Amniotic stem cell (primary cell): ENCODE data around the gene MTCL1.

Source experiments
- DNase-seq: peaks from one replicate; lab custom pipeline; 2025; lab: John Stamatoyannopoulos, UW

The MTCL1 gene

GRCh38 chr18:8713691-8714090 is 8.3 kb downstream of the MTCL1 start:
- DNase-seq, result no peak

DNA sequence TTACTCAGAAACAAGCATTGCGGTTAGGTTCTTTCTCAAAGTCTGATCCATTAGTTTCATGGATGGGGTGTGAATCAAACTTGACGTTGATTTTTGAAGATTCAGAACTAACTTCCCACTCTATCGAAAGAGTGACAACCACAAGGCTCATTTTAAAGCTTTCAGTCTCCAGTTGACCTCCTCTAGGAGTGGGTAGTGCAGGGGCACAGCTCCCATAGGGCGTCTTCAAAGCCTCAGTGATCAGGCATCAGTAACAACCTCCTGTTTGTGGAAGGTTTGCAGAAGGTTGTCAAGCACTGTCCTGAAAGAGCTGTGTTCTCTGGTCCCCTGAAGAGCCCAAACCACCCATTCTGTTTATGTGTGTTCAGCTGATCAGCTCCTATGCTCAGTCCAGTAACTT is 10.2 kb downstream of the MTCL1 start:
- DNase-seq, result no peak

DNA sequence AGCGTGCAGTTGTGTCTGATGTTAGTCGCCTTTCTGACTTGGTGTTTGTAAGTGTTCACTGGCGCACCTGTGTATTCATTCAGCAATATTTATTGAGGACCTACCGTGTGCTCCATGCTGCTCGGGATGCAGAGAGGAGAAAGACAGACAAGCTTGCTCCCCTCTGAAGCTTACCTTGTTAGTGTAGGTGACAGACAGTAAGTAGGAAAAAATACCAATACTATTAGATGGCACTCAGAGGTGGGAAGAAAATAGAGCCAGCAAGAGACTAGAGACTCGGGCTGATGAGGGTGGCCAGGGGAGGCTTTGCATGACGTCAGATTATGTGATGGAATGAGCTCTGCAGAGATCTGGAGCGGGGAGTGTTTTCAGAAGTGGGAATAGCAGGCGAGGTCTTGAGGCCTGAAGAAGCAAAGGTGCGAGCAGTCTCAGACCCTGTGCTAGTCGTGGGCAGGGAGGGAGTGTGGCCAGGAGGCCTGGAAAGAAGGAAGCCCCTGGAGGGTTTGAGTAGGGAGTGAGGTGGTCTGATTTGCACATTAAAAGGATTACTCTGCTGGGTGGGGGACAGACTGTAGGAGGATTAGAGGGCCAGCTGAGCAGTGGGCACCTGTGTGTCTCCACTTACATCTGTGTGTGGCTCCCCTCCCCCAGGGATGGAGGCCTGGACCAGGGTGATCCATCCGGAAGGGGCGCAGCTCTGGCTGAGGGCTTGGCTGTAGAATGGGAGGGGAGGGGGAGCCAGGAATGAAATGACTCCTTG is 11.8 kb downstream of the MTCL1 start:
- no peak for DNase-seq

- no peak for DNase-seq
Measured at GRCh38 chr18:8718401-8718913, 13.1 kb downstream of the MTCL1 start.

GRCh38 chr18:8719192-8719591 is 13.8 kb downstream of the MTCL1 start:
- DNase-seq, result no peak

DNA sequence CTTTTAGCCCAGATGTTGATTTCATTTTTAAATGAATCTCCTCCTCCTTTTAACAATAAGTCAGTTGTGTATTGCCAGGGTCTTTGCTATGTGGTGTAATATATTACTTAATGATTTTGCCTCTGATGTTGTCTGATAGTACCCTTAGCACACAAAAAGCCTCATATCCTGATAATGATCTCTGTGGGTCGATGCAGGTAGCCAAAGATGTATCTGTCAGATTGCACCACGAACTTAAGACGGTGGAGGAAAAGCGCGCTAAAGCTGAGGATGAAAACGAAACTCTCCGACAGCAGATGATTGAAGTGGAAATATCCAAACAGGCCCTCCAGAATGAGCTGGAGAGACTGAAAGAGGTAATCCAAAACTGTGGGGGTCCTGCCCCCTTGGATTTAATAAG is 14.8 kb downstream of the MTCL1 start:
- no peak for DNase-seq

DNA sequence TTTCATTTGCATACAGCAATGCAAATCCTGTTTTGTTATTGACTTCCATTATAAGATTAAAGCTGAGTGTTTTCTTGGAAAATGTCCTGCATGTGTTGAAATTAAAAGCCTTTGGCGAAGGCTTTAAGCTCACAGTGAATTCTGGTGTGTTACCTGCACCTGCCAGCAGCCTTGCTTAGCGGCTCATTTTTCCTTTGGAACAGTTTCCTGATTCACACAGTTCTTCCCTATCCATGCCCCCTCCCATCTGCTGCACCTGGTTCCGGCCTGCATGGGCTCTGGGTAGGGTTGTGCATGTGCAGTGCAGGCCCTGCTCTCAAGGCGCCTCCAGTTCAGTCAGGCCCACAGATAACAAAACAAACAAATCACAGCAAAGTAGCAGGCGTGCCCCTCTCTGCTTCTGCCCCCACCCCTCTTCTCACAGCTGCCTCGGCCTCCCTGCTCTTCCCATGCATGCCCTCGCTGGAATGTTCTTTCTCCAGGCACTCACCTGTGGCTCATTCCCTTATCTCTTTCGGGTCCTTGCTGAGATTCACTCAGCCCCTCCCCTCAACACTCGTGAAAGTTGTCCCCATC is 15.8 kb downstream of the MTCL1 start:
- DNase-seq, result no peak

DNA sequence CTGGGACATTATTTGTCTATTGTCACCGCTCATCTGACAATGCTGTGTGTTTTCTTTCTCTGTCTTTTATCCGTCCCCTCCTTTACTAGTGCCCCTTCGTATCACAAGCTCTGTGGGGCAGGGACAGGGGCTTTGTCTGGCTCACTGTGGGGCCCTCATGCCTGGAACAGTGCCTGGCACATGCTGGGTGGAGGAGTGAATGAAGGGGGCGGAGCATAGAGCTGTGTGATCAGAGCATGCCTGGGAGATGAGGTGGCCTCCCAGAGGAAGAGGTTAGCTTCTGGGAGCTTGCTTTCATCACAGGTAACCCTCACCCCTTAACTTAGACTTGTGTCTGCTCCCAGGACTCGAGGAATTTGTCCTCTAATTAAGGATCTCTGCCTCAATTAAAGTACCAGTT is 16.4 kb downstream of the MTCL1 start:
- no peak for DNase-seq

DNA sequence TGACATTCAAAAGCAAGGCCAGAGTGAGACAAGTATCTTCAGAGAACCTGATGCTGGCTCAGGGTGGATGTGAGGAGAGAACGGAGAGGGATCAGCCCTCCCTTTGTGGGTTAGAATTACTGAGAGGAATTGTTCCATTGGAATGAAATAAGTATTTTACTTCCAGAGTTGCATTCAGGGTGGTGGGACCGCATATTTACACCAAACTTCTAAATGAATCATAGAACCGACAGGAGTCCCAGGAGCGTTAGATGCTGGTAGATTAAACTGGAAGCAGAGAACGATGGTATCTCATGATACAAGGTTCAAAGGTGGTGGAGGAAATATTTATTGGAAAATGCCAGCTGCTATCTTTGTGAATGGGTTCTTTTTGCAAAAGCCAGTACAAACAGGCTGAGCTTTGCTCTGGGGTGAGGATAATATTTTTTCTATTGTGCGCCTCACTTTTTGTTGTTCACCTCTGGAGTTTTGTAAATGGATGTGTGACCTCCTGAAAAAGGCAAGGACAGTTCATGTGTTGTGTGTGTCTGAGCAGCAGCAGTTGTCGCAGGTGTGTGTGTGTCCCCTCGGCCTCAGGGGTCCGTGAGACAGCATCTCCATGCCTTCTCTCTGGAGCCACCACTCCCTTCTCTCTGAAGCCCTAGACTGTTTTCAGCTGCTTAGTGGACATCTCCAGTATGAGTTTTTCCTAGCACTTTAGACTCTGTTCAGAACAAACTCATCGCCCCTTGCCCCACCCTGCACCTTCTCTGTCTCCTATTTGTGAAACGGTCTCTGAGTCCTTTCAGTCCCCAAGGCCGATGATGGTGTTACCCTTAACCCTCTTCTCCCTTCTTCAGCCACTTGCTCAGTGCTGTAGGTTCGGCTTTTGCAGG is 17.8 kb downstream of the MTCL1 start:
- DNase-seq, result no peak

GRCh38 chr18:8724452-8724851 is 19.1 kb downstream of the MTCL1 start:
- DNase-seq, result no peak

DNA sequence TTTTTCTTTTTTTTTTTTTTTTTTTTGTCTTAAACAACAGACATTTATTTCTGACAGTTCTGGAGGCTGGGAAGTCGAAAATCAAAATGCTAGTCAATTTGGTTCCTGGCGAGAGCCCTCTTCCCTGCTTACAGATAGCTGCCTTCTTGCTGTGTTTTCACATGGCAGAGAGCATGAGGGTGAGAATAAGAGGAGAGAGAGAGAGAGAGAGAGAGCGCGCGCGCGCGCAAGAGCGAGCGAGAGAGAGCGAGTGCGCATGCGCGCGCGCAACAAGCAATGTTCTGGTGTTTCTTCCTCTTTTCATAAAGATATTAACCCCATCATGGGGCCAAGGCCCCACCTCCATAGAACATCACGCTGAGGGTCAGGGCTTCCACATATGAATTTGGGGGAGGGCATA is 20.9 kb downstream of the MTCL1 start:
- no peak for DNase-seq

GRCh38 chr18:8726963-8727705 is 21.8 kb downstream of the MTCL1 start:
- DNase-seq, result no peak

DNA sequence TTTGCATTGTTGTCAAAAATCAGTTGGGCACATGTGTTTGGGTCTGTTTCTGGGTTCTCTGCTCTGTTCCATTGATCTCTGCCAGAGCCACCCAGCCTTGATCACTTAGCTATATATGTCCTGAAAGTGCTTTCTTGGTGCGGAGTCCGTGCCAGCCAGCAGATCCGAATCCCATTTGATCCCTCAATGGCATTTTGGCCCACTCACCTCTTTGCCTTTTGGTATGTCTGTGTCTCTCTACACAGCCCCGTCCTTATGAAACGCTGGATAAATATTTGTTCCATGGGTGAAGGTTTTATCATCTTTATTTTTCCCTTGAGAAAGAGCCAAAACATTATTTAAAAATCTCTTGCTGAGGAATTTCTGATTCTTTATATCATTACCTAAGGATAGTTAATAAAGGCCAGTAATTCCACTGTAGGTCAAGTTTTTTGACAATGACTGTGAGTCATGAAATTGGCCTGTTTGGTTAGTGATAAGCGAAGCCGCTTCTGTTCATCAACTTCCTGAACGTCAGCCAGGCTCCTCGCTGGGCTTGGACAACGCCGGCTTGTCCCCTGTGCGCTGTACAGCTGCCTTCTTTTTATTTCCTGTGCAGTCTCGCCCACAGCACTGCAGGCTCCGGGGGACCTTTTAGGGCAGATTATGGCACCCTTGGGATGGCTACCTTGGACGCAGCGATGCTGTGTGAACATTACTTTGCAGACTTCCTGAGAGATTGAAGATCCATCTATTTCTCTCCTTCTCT is 24.9 kb downstream of the MTCL1 start:
- DNase-seq, result peak; percentile 31

GRCh38 chr18:8732442-8733360 is 27.3 kb downstream of the MTCL1 start:
- DNase-seq, result no peak

DNA sequence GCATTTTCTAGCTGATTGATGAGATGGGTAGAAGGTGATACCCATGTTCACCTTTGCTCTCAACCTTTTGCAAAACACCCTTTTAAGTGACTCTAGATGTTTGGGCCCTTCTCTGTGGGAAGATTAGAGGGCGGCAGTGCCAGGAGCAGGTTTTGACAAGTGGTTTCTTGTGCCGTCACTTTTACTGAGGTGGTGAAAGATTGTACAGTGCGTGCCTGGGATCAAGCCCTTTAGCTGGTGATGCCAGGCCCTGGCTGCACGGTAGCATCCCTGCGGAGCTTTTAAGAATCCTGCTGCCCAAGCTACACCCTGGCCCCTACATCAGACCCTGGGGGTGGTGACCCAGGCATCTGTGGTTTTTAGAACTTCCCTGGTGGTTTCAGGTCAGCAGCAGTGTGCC is 29.1 kb downstream of the MTCL1 start:
- DNase-seq, result no peak

GRCh38 chr18:8735274-8735673 is 29.9 kb downstream of the MTCL1 start:
- DNase-seq, result no peak

- DNase-seq, result no peak
Measured at GRCh38 chr18:8741117-8741516, 35.8 kb downstream of the MTCL1 start.

DNA sequence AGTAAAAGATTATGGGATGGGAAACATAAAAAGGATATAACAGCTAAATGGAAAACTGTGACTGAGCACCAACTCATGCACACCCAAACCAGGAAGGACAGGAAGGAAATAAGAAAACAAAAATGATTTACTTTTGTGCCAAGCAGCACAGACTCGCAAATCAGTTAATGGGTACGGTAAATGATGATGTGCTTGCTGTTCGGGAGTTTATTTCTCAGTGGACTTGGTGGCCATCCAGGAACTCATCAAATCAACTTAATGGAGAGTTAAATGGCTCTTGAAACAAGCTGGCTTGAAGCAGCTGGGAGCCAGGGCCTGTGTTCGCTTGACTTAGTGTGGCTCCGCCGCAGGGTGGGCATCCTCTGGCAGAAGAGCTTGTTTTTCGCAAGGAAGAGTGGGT is 36.2 kb downstream of the MTCL1 start:
- no peak for DNase-seq

GRCh38 chr18:8742387-8743361 is 37.3 kb downstream of the MTCL1 start:
- DNase-seq, result no peak
